ENCODE measurements around the gene HLX.

Gene HLX, protein sequence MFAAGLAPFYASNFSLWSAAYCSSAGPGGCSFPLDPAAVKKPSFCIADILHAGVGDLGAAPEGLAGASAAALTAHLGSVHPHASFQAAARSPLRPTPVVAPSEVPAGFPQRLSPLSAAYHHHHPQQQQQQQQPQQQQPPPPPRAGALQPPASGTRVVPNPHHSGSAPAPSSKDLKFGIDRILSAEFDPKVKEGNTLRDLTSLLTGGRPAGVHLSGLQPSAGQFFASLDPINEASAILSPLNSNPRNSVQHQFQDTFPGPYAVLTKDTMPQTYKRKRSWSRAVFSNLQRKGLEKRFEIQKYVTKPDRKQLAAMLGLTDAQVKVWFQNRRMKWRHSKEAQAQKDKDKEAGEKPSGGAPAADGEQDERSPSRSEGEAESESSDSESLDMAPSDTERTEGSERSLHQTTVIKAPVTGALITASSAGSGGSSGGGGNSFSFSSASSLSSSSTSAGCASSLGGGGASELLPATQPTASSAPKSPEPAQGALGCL

DNA sequence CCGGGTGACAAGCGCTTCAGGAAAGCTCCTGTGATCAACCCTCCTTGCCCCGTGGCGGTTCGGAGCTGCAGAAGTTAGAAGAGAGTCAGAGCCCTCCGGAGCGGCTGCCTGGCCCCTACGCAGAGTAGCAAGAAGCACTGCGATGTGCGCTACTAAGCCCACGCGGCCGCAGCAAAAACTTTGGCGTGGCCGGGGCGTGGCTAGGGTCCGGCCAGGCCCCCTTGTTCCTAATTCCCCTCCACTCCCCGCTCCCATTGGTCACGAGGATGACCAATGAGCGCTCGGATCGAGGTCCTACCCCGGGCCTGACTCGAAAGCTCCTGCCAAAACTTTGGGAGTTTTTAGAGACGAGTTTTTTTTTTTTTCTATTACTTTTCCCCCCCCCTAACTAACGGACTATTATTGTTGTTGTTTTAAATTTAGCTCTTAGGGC, at the start of gene HLX:
TSS of gene HLX (plus strand) at position 368 of the 433 bp plus-strand sequence. CDS start 415 bp downstream, outside the sequence.
- DNase-seq, result peak; percentile 48

DNA sequence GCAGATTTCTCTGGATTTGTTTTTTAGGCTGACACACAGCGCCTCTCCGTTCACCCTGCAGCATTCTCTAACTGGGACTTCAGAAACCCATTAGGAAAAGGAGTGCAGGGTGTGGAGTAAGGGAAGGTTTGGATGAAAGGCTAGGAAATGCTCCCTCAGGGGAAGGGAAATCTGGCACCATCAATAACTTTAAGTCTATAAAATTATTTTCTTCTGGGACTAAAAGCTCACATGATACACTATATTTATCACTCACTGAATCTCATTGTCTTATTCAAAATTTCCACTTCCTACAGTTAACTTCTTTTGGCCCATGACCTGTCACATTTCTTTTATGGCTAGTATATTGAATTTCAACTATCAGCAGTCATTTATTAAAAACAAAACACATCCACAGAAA, 45.8 kb upstream of the HLX start:
- no peak for DNase-seq

DNA sequence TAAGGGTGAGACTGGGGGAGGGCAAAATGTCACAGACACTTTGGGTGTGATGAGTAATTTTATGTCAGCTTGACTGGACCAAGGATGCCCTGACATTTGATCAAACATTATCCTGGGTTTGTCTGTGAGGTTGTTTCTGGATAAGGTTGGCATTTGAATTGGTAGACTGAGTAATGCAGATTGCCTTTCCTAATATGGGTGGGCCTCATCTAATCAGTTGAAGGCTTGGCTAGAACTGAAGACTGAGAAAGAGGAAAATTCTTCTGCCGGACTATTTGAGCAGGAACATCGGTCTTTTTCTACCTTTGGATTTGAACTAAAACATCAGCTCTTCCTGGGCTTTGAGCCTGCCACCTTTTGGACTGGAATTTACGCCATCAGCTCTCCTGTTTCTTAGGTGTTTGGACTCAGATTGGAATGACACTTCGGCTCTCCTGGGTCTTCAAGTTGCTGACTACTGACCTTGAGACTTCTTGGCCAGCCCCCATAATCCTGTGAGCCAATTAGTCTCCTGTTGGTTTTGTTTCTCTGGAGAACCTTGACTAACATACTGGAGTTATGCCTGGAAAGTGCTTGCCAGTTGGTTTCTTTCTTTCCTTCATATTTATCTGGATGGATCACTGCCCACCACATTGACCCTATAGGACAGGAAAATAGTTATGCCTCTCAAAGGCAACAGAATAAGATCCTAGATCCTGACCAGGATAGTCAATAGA, 44.9 kb upstream of the HLX start:
- no peak for DNase-seq

DNA sequence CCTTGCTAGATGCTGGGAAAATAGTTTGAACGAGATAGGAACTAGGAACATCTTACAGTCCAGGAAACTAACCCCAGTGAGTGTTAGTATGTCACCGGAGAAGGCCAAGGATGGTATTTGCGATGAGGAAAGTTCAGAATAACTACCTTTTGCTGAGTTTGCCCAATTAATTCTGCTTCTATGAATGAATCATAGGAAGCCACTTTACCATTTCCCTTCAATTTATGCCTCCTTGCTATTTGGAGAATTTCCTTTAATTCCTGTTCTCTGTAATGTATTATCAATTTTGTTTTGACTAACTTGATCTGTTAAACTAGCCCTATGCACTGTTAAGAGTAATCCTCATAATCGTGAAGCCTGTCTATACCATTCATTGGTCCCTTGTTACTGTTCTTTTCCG, 40.7 kb upstream of the HLX start:
- DNase-seq, result no peak

DNA sequence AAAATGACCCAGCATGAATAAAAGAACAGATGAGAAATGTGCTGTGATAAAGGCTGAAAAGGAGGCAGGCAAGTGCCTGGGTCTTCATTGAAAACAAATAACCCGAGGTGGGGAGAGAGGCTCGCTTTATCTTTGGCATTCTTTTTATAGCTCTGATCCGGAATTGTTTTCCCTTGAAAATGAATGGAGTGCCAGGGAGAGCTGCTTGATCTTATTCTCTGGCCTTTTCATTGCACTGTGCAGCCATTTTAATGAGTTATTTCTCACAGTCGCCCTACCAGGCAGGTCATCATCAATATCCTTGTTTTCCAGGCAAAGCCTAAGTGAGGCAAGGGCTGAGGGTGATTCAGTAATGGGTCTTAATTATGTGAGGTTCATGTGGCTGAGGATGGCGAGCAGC, 39.8 kb upstream of the HLX start:
- no peak for DNase-seq

DNA sequence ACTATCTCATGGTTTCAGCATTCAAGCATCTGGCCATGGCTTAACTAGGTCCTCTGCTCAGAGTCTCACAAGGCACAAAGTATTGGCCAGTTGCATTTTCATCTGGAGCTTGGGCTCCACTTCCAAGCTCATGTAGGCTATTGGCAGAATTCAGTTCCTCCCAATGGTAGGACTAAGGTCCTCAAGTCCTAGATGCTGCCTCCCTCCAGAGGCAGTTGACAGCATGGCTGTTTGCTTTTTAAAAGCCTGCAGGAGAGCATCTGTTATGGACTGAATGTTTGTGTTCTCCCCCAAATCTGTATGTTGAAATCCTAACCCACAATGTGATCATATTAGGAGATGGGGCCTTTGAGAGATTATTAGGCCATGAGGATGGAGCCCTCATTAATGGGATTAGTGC, 38.0 kb upstream of the HLX start:
- DNase-seq, result no peak

DNA sequence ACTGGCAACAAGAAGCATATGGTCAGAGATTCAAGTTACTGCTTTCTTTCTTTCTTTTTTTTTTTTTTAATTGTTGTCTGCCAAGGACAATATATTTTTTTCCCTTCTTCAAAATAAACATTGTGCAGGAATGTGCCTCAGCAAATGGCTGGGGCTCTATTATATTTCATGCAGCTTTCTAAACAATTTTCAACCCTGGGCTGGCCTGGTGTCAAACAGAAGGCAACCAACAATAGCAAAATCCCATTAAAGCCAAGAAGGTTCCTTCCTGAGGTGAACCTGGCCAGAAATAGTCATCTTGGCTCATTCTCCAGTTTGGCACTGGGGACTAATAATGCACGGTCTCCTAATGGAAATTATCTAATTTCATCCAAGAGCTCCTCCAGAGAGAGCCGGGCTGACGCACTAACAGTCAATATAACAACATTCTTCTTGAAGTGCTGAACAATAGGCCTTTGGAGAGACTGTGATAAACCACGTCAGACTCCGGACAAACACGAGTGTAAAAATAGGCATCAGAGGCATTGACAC, 35.7 kb upstream of the HLX start:
- DNase-seq, result no peak

DNA sequence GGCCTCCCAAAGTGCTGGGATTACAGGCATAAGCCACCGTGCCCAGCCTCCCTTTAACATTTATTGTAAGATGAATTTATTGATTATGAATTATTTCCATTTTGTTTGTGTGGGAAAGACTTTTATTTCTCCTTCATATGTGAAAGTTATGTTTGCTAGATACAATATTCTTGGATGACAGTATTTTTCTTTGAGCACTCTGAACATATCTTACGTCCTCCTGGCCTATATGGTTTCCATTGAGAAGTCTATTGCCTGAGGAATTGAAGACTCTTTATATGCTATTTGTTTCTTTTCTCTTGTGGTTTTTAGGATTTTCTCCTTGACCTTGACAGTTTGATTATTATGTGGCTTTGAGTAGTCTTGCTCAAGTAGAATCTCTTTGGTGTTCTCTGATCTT, 26.8 kb upstream of the HLX start:
- no peak for DNase-seq

DNA sequence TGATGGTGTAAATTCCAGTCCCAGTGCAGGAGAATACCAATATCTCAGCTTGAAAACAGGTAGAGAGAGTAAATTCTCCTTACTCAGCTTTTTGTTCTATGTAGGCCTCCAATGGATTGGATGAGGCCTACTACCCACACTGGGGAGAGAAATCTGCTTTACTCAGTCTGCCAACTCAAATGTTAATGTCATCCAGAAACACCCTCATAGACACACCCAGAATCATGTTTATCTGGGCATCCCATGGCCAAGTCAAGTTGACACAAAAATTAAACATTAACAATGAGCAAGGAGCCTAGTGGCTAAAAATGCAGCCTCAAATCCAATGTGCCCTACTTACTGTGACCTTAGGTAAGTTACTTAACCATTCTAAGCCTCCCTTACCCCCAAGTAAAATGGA, 6.9 kb upstream of the HLX start:
- no peak for DNase-seq

DNA sequence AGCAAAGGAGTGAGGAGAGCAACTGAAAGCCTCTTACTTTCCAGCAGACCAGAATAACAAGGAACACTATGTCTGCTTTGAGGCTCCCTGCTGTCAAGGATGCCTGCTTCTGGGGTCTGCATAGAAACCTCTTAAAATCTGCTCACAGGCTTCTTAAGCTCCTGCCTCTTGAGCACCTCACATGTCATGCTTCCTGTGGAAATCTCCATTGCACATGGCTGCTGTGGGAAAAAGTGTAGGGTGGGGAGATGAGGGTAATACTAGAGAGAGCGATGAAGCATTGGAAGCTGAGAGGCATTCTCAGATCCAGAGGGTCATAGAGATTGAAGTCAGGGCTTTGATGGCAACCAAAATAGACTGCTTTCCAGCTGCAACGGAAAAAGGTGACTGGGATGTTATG, 6.2 kb upstream of the HLX start:
- DNase-seq, result no peak

DNA sequence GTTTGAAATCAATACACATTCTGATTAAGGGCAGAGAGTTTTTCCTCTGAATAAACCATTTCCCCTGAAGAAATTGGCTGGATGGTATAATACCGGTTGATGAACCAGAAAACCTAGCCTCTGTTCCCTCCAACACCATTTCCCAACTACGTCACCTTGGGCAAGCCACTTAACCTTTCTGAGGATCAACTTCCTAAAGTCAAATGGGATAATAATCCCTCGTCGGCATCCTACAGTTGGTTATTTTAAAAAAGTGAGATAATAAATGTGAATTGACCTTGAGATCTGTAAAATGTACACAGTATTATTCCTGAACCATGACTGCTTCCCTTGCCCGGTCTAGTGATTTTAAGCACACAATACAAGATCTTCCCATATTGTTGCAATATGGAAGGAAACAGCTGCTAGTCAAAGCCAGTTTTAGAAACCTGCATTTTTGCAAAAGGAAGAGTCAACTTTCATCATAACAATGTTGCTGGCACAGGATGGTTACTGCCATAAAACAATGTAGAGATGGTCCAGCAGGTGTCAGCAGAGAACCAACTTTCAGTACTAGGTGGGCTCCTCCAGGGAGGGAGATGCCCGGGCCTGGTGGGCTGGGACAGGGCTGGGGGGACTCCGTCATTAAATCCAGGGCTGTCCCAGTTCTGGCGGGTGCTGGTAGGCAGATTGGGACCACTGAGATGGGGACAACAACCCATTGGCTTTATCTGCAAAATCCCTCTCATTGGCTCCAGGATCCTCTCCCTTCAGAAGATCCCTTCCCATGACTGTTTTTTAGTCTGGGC, 5.2 kb upstream of the HLX start:
- peak; percentile 30 for DNase-seq

DNA sequence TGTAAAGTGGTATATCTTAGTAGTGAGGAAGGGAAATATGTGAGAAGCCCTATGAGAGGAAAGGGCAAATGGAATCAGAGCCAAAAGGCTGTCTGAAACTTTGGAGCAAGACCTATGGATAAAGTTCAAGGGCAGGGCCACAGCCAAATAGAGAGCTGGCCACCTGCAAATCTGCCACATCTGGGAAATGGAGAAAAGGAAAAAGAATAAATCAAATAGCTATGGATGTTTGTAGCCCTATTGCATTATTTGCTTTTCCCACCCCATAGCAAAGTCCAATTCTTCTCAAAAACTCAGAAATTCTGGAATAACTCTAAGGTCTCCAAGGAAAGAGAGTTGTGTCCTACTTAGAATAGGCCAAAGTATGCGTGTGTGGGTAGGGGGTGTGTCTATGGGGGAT, 4.0 kb upstream of the HLX start:
- DNase-seq, result no peak

DNA sequence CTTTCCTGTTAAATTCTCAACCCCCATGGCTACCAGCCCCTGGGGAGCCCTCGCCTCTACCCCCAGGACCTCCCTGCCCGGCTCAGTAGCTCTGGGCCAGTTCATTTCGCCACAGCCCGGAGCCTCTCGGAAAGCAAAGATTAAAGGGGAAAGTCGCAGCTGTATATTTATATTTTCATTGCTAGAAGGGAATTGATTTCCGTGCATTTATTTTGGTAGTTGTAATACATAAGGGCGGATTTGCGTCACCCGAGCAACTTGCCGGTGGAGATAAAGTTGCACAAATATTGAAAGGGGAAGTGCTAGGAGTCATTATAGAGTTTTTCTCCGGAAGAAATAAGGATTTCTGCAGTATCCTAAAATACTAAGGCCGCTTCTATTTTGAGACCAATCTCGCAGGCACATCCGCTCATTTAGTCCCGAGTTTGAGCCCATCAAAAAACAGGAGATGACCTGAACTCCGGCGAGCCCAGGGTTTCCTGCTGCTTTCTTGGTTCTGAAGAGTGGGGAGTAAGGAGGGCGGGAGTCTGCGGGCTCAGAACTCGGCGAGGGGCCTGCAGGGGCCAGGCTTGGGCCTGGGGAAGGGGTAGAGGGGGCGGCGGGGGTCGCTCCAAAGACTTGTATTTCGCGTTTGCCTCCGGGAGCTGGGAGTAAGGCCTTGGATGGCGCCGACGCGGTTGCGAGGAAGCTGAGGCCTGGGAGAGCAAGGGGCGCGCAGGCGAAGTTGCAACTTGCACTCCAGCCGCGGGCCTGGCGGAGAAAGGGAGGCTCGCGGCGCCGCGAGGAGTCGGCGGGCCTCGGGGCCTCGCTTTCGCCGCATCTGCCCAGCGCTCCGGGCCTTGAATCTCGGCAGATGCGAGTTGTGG, 2.5 kb upstream of the HLX start:
- DNase-seq, result peak; percentile 10

DNA sequence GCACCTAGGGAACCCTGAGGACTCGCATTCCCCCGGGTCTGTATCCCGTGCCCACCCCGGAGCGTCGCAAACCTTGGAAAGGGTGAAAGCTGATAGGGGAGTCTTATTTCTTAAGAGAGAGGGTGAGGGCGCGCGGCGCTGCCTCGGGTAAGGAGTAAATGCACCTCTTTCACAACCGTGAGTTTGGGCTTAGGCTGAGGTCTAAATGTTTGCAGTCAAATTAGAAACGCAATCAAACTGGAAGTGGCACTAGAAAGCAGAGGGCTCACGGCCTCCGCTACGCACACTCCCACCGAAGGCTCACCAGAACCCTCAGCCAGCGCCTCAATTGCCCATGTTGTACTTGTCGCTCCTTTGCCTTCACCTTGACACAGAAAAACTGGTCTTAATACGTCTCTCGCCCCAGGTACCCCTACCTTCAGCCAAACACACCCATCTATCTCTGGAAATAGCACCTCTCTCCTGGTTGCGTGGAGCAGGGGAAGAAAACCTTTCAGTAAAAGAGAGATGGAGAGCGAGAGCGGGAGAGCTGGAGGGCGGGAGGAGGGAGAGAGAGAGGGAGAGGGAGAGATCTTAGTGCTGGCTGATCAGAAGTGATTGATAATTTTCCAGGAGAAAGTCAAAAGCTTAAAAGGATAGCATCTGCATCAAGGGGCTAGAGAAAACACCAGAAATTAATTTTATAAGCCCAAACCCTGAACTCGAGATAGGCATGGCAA, 1.7 kb upstream of the HLX start:
- DNase-seq, result no peak

DNA sequence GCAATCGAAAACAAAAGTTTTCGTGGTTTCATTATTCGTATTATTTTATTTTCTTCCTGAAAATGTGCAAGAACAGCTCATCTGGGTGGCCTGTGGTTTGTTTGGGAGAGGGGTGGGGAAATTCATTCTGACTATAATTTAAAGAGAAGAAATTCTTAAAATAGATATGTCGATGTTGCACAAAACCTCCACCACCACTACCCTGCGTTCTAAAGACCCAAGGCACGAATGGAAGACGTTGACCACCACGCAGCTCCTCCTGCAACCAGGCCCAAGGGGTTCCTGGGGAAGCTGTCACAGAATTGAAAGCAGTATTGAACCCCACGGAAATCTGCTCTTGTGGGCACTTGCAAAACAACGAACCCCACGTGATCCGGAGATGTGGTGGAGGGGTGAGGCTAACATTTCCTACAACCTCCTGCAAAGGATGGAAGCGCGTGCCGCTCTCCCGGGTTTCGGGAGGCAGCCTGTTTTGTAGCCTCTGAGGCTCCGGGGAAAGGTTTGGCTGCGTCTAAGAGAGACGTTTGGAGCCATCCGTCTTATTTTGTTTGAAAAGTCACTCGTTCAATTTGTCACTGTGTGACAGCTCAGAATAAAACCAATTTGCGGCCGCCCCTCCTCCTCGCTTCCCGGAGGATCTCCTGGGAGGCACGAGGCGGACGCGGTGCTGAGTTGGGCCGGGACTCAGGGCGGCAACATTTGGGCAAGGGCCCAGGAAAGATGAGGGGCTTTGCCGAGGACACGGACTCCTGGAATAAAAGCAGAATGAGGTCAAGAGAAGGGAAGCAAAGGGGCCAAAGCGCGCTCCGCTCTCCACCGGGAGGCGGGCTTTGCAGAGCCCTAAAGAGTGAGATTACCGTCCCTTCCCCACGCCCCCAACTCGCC, 810 bp upstream of the HLX start:
- peak; percentile 16 for DNase-seq

DNA sequence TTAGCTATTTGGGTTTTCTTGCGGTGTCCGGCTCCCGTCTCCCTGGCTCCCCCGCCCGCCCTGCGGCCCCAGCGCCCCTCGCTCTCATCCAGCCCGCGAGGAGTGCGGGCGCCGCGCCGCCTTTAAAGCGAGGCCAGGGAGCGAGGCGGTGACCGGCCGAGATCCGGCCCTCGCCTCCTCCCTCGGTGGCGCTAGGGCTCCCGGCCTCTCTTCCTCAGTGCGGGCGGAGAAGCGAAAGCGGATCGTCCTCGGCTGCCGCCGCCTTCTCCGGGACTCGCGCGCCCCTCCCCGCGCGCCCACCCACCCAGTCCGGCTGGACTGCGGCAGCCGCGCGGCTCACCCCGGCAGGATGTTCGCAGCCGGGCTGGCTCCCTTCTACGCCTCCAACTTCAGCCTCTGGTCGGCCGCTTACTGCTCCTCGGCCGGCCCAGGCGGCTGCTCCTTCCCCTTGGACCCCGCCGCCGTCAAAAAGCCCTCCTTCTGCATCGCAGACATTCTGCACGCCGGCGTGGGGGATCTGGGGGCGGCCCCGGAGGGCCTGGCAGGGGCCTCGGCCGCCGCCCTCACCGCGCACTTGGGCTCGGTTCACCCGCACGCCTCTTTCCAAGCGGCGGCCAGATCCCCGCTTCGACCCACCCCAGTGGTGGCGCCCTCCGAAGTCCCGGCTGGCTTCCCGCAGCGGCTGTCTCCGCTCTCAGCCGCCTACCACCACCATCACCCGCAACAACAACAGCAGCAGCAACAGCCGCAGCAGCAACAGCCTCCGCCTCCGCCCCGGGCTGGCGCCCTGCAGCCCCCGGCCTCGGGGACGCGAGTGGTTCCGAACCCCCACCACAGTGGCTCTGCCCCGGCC, 492 bp downstream of the HLX start:
- DNase-seq, result peak; percentile 22

DNA sequence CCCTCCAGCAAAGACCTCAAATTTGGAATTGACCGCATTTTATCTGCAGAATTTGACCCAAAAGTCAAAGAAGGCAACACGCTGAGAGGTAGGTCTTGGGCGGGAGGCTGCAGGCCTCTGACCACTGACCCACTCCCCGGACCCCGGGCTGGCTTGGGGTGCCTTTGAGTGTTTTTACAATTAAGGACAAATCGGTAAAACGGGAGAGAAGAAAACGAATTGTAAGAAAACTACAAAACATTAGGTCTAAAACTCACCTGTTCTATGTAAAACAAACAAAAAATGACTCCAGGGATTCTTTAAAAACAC, 1.1 kb downstream of the HLX start:
- DNase-seq, result no peak

DNA sequence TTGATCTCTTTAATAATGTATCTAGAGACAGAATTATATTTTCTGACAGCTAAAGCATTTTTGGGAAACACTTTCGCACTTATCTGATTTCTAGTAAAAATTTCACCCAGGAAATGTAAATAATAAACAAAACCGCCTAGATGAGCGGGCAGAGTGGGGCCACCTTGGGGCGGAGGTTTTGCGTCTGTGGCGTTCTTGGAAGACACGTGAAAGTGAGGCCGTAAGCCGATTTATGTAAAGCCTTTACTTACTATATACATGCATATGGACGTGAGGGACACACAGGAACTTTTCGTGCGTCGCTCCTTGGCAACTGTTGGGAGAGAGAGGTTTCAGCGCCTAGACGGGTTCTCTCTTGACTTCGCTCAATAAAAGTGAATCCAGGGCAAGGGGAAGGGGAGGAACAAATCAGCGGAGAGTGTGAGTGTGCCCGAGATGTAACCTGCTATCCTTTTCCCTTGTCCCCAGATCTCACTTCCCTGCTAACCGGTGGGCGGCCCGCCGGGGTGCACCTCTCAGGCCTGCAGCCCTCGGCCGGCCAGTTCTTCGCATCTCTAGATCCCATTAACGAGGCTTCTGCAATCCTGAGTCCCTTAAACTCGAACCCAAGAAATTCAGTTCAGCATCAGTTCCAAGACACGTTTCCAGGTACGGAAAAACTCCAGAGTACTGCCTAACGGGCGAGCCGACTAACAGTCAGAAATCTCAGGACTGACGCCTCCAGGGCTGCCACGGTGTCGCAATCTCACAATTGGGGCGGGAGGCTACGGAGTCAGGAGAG, 1.7 kb downstream of the HLX start:
- DNase-seq, result peak; percentile 53

Data from stimulated activated CD4-positive, alpha-beta T cell treated with anti-CD3 and anti-CD28 coated beads, Interleukin-15, amount 100 ng/mL, for 24 hours (primary cell).